ENCODE measurements around the gene COG3. TPM values are rescaled to one million over a fixed set of nuclear protein-coding genes. Genes with fewer than 3 reads are reported as not detected.

Gene COG3, protein sequence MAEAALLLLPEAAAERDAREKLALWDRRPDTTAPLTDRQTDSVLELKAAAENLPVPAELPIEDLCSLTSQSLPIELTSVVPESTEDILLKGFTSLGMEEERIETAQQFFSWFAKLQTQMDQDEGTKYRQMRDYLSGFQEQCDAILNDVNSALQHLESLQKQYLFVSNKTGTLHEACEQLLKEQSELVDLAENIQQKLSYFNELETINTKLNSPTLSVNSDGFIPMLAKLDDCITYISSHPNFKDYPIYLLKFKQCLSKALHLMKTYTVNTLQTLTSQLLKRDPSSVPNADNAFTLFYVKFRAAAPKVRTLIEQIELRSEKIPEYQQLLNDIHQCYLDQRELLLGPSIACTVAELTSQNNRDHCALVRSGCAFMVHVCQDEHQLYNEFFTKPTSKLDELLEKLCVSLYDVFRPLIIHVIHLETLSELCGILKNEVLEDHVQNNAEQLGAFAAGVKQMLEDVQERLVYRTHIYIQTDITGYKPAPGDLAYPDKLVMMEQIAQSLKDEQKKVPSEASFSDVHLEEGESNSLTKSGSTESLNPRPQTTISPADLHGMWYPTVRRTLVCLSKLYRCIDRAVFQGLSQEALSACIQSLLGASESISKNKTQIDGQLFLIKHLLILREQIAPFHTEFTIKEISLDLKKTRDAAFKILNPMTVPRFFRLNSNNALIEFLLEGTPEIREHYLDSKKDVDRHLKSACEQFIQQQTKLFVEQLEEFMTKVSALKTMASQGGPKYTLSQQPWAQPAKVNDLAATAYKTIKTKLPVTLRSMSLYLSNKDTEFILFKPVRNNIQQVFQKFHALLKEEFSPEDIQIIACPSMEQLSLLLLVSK
- total RNA-seq (10 to 100 TPM; 24.9 to 30.0 (median 27.2) TPM), polyA plus RNA-seq (10 to 100 TPM; 22.9 to 30.7 (median 29.4) TPM)

DNA sequence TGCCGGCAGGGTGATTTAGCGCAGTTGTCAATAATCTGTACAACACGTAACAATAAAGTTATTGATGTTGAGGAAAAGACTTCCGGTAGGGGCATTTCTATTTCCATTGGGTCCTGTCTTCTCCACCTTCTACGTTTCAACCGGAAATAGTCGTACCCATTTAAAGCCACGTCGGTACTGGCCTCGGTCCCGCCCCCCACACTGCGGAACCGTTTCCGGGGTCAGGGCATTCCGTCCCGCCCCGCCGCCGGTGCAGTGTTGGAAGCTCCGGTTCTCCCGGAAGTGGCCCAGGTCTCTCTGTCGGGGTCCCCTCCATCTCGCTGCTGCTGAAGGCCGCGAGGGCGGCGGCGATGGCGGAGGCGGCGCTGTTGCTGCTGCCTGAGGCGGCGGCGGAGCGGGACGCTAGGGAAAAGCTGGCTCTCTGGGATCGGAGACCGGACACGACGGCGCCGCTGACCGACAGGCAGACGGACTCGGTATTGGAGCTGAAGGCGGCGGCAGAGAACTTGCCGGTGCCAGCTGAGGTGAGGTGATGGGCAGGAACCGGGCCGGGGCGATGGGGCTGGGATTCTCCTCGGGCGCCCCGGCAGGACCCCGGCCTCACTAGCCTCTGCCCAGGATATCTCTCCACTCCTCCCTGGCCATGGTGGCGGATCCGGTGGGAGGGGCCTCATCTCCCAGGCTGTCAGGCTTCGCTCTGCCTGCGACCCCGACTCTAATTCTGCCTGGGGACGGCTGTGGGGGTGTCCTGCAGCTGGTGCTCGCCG lies at the start of gene COG3:
COG3 (plus strand) TSS at position 253 of the 767 bp plus-strand sequence; CDS start at position 351, 98 bp downstream.
- H3K36me3 ChIP-seq: no peaks in the 10 kb centered on the region
- intact Hi-C loops (cut with DNase I): loop anchor here (1.0 to 2.0 kb wide), 2 partner anchors 47 to 94 kb away; partner anchors contain the start of gene SLC25A30
- H3K4me1 ChIP-seq: peaks cover 0 to 36% (median 28%) of the 10 kb centered on the region in 4 donors
- WGBS, 2 donors: 0 to 1% methylated on average over 63 of the region's 63 CpGs
- peak within 1 kb of the TSS; percentile 81 to 99 (median 90) for H3K4me3 ChIP-seq
- peak; percentile 97 for DNase-seq
- TF ChIP-seq EP300 (IDR thresholded peaks at IDR 0.05) (peak in 1 of 4 donors; percentile 51), POLR2A (IDR thresholded peaks at IDR 0.05) (peak; percentile 74 to 82), CTCF (IDR thresholded peaks at IDR 0.05) (peak in 2 of 4 experiments; percentile 24 to 32), POLR2AphosphoS5 (IDR thresholded peaks at IDR 0.05) (peak; percentile 58 to 92 (median 88))
- no peaks in the 10 kb centered on the region for H3K9me3 ChIP-seq
- no peaks in the 10 kb centered on the region for H3K27me3 ChIP-seq
- peak within 1 kb of the TSS; percentile 90 to 96 (median 94) for H3K27ac ChIP-seq

DNA sequence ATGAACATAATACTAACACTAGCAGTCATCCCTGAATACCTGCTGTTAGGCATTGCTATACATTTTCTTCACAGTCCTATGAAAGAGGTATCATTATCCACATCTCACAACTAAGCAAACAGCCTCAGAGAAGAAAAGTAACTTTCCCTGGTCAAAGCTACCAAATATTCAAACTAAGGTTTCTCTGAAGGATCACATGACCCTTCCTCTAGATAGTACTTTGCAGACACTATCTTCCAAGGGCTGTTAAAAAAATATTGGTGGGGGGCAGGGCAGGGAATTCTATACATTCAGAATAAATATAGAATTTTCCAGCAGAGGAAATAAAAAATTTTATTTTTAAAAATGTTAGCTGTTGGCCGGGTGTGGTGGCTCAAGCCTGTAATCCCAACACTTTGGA lies 49.6 kb upstream of the COG3 start:
- H3K36me3 ChIP-seq: peaks cover 0 to 7% (median 3%) of the 10 kb centered on the region in 4 donors
- WGBS, 2 donors: 40 to 67% methylated on average over 1 of the region's 1 CpG
- peaks cover 0 to 41% (median 29%) of the 10 kb centered on the region in 4 donors for H3K4me1 ChIP-seq
- DNase-seq: no peak
- H3K9me3 ChIP-seq: no peaks in the 10 kb centered on the region
- H3K27ac ChIP-seq: peak overlapping the region; percentile 78 to 86 (median 80)
- no peaks in the 10 kb centered on the region for H3K27me3 ChIP-seq
- TF ChIP-seq EP300 (IDR thresholded peaks at IDR 0.05) (no peak), CTCF (IDR thresholded peaks at IDR 0.05) (no peak), POLR2A (IDR thresholded peaks at IDR 0.05) (no peak), POLR2AphosphoS5 (IDR thresholded peaks at IDR 0.05) (no peak)
- intact Hi-C loops (cut with DNase I): loop anchor here (5.0 kb wide), 1 partner anchor 43 kb away; no protein-coding TSS in a partner anchor
- H3K4me3 ChIP-seq: peak overlapping the region in 3 of 4 donors; percentile 37 to 43 (median 39)

GRCh38 chr13:45416516-45417128 lies 48.1 kb upstream of the COG3 start:
- Histone ChIP-seq H3K27ac (peak overlapping the region; percentile 90 to 92 (median 92)), H3K27me3 (no peaks in the 10 kb centered on the region), H3K4me3 (peak overlapping the region; percentile 45 to 78 (median 72)), H3K36me3 (no peaks in the 10 kb centered on the region), H3K4me1 (peaks cover 0 to 41% (median 29%) of the 10 kb centered on the region in 4 donors), H3K9me3 (no peaks in the 10 kb centered on the region)
- TF ChIP-seq CTCF (IDR thresholded peaks at IDR 0.05) (no peak), POLR2A (IDR thresholded peaks at IDR 0.05) (no peak), POLR2AphosphoS5 (IDR thresholded peaks at IDR 0.05) (no peak), EP300 (IDR thresholded peaks at IDR 0.05) (no peak)
- WGBS, 2 donors: 17 to 34% methylated on average over 10 of the region's 10 CpGs
- intact Hi-C loops (cut with DNase I): loop anchor here (5.0 kb wide), 1 partner anchor 44 kb away; no protein-coding TSS in a partner anchor
- DNase-seq: no peak
